Right lobe of liver (tissue), 6 donors: Measurements from ENCODE around the gene NPC1. TPM values are rescaled to one million over a fixed set of nuclear protein-coding genes. Genes with fewer than 3 reads are reported as not detected.
"Not testable (repeated sequence)": the region's sequence is repeated elsewhere in the genome, so short reads cannot be mapped to it uniquely, and the experiment has no call there.

ENCODE experiments used
- ATAC-seq, 4 donors: fragments of 200-7000 bp; cut with Tn5 transposase; one replicate each; pipeline ENCODE4 v1.9.1; 2020; ENCODE audit warnings: mild to moderate bottlenecking in 4 of 4, moderate library complexity in 4 of 4
- DNase-seq, 3 donors: peaks; one replicate each; pipeline ENCODE4 v3.0.0-alpha.2; 2020
- H3K27ac ChIP-seq, 3 donors: fragments of 200-600 bp; one replicate each; pipeline ENCODE4 v1.8.0; 2022
- H3K27me3 ChIP-seq, 2 donors: fragments of 200-600 bp; one replicate each; pipeline ENCODE4 v1.8.0; 2022
- H3K36me3 ChIP-seq, 4 donors: fragments of 200-600 bp; sonication (generic) in 1 of 4; one replicate each; pipeline versions ENCODE4 v1.5.1 to v1.8.0; 2017 to 2022; ENCODE audit warnings: control low read depth in 1 of 4
- H3K4me1 ChIP-seq, 4 donors: fragments of 200-600 bp; sonication (generic) in 1 of 4; one replicate each; pipeline versions ENCODE4 v1.5.1 to v1.8.0; 2017 to 2022; ENCODE audit warnings: control low read depth in 1 of 4
- H3K4me3 ChIP-seq, 3 donors: fragments of 200-600 bp; one replicate each; pipeline ENCODE4 v1.8.0; 2022
- H3K9me3 ChIP-seq, 4 donors: fragments of 200-600 bp; sonication (generic) in 1 of 4; one replicate each; pipeline versions ENCODE4 v1.5.1 to v1.8.0; 2017 to 2022; ENCODE audit warnings: control low read depth in 1 of 4
- CTCF ChIP-seq, 4 donors: fragments of 200-600 bp in 3 of 4; fragments of 450-650 bp in 1 of 4; IDR thresholded peaks; one replicate each; pipeline versions ENCODE4 v1.5.1 to v1.8.0; 2016 to 2022; ENCODE audit warnings: antibody characterized with exemption in 4 of 4, mild to moderate bottlenecking in 2 of 4
- POLR2A ChIP-seq: fragments of 450-650 bp; IDR thresholded peaks from one replicate; pipeline ENCODE4 v1.6.1; 2017; ENCODE audit warnings: antibody characterized with exemption, mild to moderate bottlenecking
- WGBS: methylation state at CpG from one replicate; pipeline ENCODE4 v1.1.6; 2018; ENCODE audit warnings: low coverage, low lambda C conversion rate; ENCODE audit not compliant: insufficient coverage; ENCODE audit errors: missing lambda C conversion rate; 5-methylcytosine and 5-hydroxymethylcytosine counted together
- intact Hi-C, 2 donors: fragments of 100-400 bp; cut with DNase I; formaldehyde crosslinking; loops; one replicate each; pipeline versions ENCODE4 v1.11.2 to v1.14.1; 2022
- total RNA-seq, 6 experiments: library from RNA; depleted of rRNA in 2 of 6; stranded (reverse); fragments of >200 nt in 2 of 6; fragmentation: NEBNext Ultra II Directional in 3 of 6; extraction: Animal tissue kit (Norgen Biotek cat#: 25700) in 3 of 6; gene quantifications; one replicate each; pipeline versions ENCODE4 v1.1.0 to v1.2.4, GENCODE V29; 2016 to 2023
- donor health status: DM: no; HTN: yes; CAD: no.
- donor health status: DM: no; HTN: no; CAD: no.
- donor health status: DM: no; HTN: no; CAD: no.
- donor health status: DM: no; HTN: yes; CAD: no.
- donor health status: DM: no; HTN: yes; CAD: no.

NPC1 gene
- total RNA-seq, 6 experiments from 2014 or later = 11.9 to 31.2 (median 20.0) TPM

- H3K9me3 ChIP-seq = no peaks in the 10 kb centered on the region
- H3K27ac ChIP-seq = no peak overlapping the region
- no peak overlapping the region for H3K4me3 ChIP-seq
- DNase-seq = no peak
- H3K4me1 ChIP-seq = peaks cover 0 to 40% (median 10%) of the 10 kb centered on the region in 4 donors
- no peaks in the 10 kb centered on the region for H3K36me3 ChIP-seq
- no peak for TF ChIP-seq POLR2A
- no peak for TF ChIP-seq CTCF (IDR thresholded peaks at IDR 0.05)
- H3K27me3 ChIP-seq = no peaks in the 10 kb centered on the region
- 92% methylated on average over 4 of the region's 6 CpGs for WGBS
- intact Hi-C loops = no loop called here
- no peak for ATAC-seq
These were observed 5.5 kb downstream of the NPC1 start for GRCh38 chr18:23580677-23581367.

GRCh38 chr18:23578891-23579653 lies 7.2 kb downstream of the NPC1 start:
- Histone ChIP-seq H3K9me3 (no peaks in the 10 kb centered on the region), H3K27me3 (no peaks in the 10 kb centered on the region), H3K36me3 (no peaks in the 10 kb centered on the region), H3K27ac (peak overlapping the region in 1 of 3 donors; percentile 43), H3K4me3 (no peak overlapping the region), H3K4me1 (peaks cover 0 to 25% (median 5%) of the 10 kb centered on the region in 4 donors)
- ATAC-seq (peak; percentile 40 to 79 (median 66)), DNase-seq (no peak)
- intact Hi-C loops = loop anchor here in 1 of 2 donors (10.0 kb wide), 1 partner anchor 54 kb away; no protein-coding TSS in a partner anchor
- TF ChIP-seq CTCF (IDR thresholded peaks at IDR 0.05) (no peak), POLR2A (no peak)
- WGBS = 85% methylated on average over 8 of the region's 8 CpGs

- WGBS = 93% methylated on average over 2 of the region's 6 CpGs
- TF ChIP-seq CTCF (IDR thresholded peaks at IDR 0.05) = no peak
- no peak for TF ChIP-seq POLR2A
- Histone ChIP-seq H3K9me3 (no peaks in the 10 kb centered on the region), H3K4me1 (peaks cover 0 to 22% (median 3%) of the 10 kb centered on the region in 4 donors), H3K27me3 (no peaks in the 10 kb centered on the region), H3K36me3 (no peaks in the 10 kb centered on the region), H3K4me3 (no peak overlapping the region), H3K27ac (peak overlapping the region in 1 of 3 donors; percentile 10)
- no peak for DNase-seq
- intact Hi-C loops = loop anchor here in 1 of 2 donors (10.0 kb wide), 1 partner anchor 53 kb away; no protein-coding TSS in a partner anchor
- ATAC-seq = no peak
These were observed 8.1 kb downstream of the NPC1 start for GRCh38 chr18:23578067-23578701.

GRCh38 chr18:23577521-23577920 lies 8.8 kb downstream of the NPC1 start:
- WGBS = no CpG with 5 or more reads among the region's 24 CpGs
- not testable (repeated sequence) for H3K27ac ChIP-seq, ATAC-seq, H3K27me3 ChIP-seq, H3K36me3 ChIP-seq, H3K9me3 ChIP-seq, H3K4me3 ChIP-seq, DNase-seq
- intact Hi-C loops = loop anchor here in 1 of 2 donors (10.0 kb wide), 1 partner anchor 53 kb away; no protein-coding TSS in a partner anchor
- peaks cover 0 to 24% (median 3%) of the 10 kb centered on the region in 4 donors for H3K4me1 ChIP-seq
